PFSK-1 (cell line): Measurements from ENCODE around the gene HACD3.

Experiments used
- FOXP2 ChIP-seq: optimal IDR thresholded peaks from 2 replicates; pipeline ENCODE3; 2011; ENCODE audit warnings: borderline replicate concordance, control low read depth, inconsistent platforms; ENCODE audit not compliant: insufficient read depth; ENCODE audit errors: extremely low read length, extremely low read depth
- POLR2AphosphoS5 ChIP-seq: IDR thresholded peaks from 2 replicates; pipeline ENCODE4 v1.6.1; 2012; ENCODE audit warnings: low read depth, mild to moderate bottlenecking, control low read depth, low read length, moderate library complexity
- SIN3A ChIP-seq: IDR thresholded peaks from 2 replicates; pipeline ENCODE4 v1.6.1; 2012; ENCODE audit warnings: mild to moderate bottlenecking, low read length, moderate library complexity, borderline replicate concordance; ENCODE audit not compliant: insufficient read depth
- TAF1 ChIP-seq: IDR thresholded peaks from 2 replicates; pipeline ENCODE4 v1.6.1; 2012; ENCODE audit warnings: low read length, control low read depth, borderline replicate concordance; ENCODE audit not compliant: insufficient read depth
- TF ChIP-seq, protein P1 (sequence below), 2 experiments: IDR thresholded peaks; 2 replicates each; pipeline versions ENCODE4 v1.6.1 to v1.8.0; 2011 to 2012; ENCODE audit warnings: low read depth in 2 of 2, low read length in 2 of 2, control low read depth in 1 of 2, inconsistent platforms in 1 of 2, mild to moderate bottlenecking in 1 of 2, moderate library complexity in 1 of 2; ENCODE audit not compliant: insufficient read depth in 1 of 2

DNA sequence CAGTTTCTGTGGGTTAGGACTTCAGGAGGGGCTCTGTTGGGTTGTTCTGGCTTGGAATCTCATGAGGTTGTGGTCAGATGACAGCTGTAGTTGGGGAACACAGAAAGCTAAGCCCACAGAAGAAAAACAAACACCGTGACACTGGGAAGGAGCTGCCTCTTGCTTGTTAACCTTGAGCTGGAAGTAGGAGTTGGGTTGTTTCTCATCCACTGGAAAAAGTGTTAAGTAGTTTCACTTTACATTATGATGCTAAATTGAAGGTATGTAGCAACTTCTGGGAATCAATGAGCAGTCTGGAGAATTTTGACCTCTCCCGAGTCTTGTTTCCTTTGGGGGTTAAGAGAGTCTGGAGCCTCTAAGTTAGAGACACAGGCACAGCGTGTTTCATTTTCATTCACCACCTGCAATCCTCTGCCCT, 20.4 kb downstream of the HACD3 start:
- TF ChIP-seq POLR2AphosphoS5 = no peak
- TF ChIP-seq, protein P1, sequence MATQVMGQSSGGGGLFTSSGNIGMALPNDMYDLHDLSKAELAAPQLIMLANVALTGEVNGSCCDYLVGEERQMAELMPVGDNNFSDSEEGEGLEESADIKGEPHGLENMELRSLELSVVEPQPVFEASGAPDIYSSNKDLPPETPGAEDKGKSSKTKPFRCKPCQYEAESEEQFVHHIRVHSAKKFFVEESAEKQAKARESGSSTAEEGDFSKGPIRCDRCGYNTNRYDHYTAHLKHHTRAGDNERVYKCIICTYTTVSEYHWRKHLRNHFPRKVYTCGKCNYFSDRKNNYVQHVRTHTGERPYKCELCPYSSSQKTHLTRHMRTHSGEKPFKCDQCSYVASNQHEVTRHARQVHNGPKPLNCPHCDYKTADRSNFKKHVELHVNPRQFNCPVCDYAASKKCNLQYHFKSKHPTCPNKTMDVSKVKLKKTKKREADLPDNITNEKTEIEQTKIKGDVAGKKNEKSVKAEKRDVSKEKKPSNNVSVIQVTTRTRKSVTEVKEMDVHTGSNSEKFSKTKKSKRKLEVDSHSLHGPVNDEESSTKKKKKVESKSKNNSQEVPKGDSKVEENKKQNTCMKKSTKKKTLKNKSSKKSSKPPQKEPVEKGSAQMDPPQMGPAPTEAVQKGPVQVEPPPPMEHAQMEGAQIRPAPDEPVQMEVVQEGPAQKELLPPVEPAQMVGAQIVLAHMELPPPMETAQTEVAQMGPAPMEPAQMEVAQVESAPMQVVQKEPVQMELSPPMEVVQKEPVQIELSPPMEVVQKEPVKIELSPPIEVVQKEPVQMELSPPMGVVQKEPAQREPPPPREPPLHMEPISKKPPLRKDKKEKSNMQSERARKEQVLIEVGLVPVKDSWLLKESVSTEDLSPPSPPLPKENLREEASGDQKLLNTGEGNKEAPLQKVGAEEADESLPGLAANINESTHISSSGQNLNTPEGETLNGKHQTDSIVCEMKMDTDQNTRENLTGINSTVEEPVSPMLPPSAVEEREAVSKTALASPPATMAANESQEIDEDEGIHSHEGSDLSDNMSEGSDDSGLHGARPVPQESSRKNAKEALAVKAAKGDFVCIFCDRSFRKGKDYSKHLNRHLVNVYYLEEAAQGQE (IDR thresholded peaks at IDR 0.05; ENCODE audit: insufficient read depth in 1 of 2, low read depth in 2 of 2, low read length in 2 of 2) = no peak
- no peak for TF ChIP-seq SIN3A
- no peak for TF ChIP-seq FOXP2
- no peak for TF ChIP-seq TAF1
